ENCODE measurements around the gene COL4A6. TPM values are rescaled to one million over a fixed set of nuclear protein-coding genes. Genes with fewer than 3 reads are reported as not detected.

The COL4A6 gene
- total and polyA plus RNA-seq, 2 of the 8 experiments (the other 6 are each of a cell fraction or from before 2014, with no cell fraction given), result 5.9 to 11.8 TPM

GRCh38 chrX:108246304-108246954, 191.8 kb downstream of the COL4A6 start:
- H3K18ac ChIP-seq (ENCODE audit: extremely low read depth, low read length), result no peak overlapping the region
- H3K4me3 ChIP-seq (ENCODE audit: extremely low read depth in 1 of 4, insufficient read depth in 2 of 4, low read depth in 3 of 4, low read length in 4 of 4), result no peak overlapping the region
- no peak overlapping the region for H3K4me2 ChIP-seq (ENCODE audit: insufficient read depth in 1 of 2, low read depth in 2 of 2, low read length in 2 of 2)
- no peak overlapping the region for H3K4ac ChIP-seq (replicated peaks; ENCODE audit: insufficient read length, low read depth, low read length)
- no peaks in the 10 kb centered on the region for H3K36me3 ChIP-seq (ENCODE audit: control insufficient read depth in 2 of 4, insufficient read depth in 4 of 4, low read length in 3 of 4)
- H4K20me1 ChIP-seq (replicated peaks in 1 of 2; ENCODE audit: control insufficient read depth in 1 of 2, insufficient read depth in 2 of 2, low read length in 2 of 2), result no peaks in the 10 kb centered on the region
- no peak overlapping the region for H2BK120ac ChIP-seq (replicated peaks; ENCODE audit: low read depth, low read length)
- H2BK20ac ChIP-seq (ENCODE audit: low read length), result no peak overlapping the region
- H2BK5ac ChIP-seq (ENCODE audit: low read depth, low read length), result no peak overlapping the region
- H3K23ac ChIP-seq (ENCODE audit: insufficient read length), result no peak overlapping the region
- no peak overlapping the region for H4K5ac ChIP-seq (ENCODE audit: insufficient read length, low read depth, low read length)
- no peak overlapping the region for H2AFZ ChIP-seq (ENCODE audit: low read length)
- no peak overlapping the region for H3K14ac ChIP-seq (ENCODE audit: insufficient read length)
- H3K9me3 ChIP-seq (ENCODE audit: insufficient read depth in 2 of 2, low read depth in 1 of 2, low read length in 1 of 2), result no peaks in the 10 kb centered on the region
- ChIA-PET CTCF (ENCODE audit: partially characterized antibody) (interaction anchor here (0.9 to 2.7 kb wide), 3 partner anchors 11 to 55 kb away, joined by 3 to 11 read pairs (median 3); no protein-coding TSS in a partner anchor), POLR2A (ENCODE audit: partially characterized antibody) (no interaction called here)
- H4K8ac ChIP-seq (ENCODE audit: extremely low read depth, insufficient read depth, low read length), result no peak overlapping the region
- no peaks in the 10 kb centered on the region for H3K4me1 ChIP-seq (replicated peaks in 1 of 4; ENCODE audit: control insufficient read depth in 3 of 4, insufficient read depth in 4 of 4, low read length in 3 of 4)
- H3K27ac ChIP-seq (ENCODE audit: low read depth, low read length), result no peak overlapping the region
- H3K79me2 ChIP-seq (ENCODE audit: control insufficient read depth in 1 of 2, insufficient read depth in 2 of 2, low read length in 2 of 2), result no peaks in the 10 kb centered on the region
- no peaks in the 10 kb centered on the region for H3K23me2 ChIP-seq (ENCODE audit: low read depth, low read length)
- H2AK5ac ChIP-seq (ENCODE audit: low read depth, low read length), result no peak overlapping the region
- no peak overlapping the region for H2BK12ac ChIP-seq (ENCODE audit: low read depth, low read length)
- H3K9ac ChIP-seq (replicated peaks in 1 of 4; ENCODE audit: extremely low read depth in 1 of 4, low read depth in 3 of 4, low read length in 3 of 4), result no peak overlapping the region
- no peak for DNase-seq (ENCODE audit: low read depth in 1 of 2, low spot score in 2 of 2)
- no peaks in the 10 kb centered on the region for H3K79me1 ChIP-seq (ENCODE audit: low read depth, low read length)
- no peak overlapping the region for H4K91ac ChIP-seq (replicated peaks; ENCODE audit: insufficient read length, low read length)
- WGBS, 2 experiments (ENCODE audit: extremely low coverage in 1 of 2, insufficient coverage in 1 of 2, insufficient read length in 1 of 2, insufficient replicate concordance in 2 of 2, low coverage in 1 of 2, low lambda C conversion rate in 2 of 2, missing lambda C conversion rate in 1 of 2), result 100% methylated on average over 3 of the region's 3 CpGs; no CpG with 5 or more reads in 1 of the 2 experiments
- H3K27me3 ChIP-seq (replicated peaks in 1 of 4; ENCODE audit: control insufficient read depth in 3 of 4, extremely low read depth in 1 of 4, insufficient read depth in 3 of 4, low read length in 3 of 4), result no peaks in the 10 kb centered on the region
- no peak overlapping the region for H3K56ac ChIP-seq (replicated peaks; ENCODE audit: insufficient read length, low read depth, low read length)
- no peak for FAIRE-seq
- no peak overlapping the region for H2BK15ac ChIP-seq (ENCODE audit: low read length)
- TF ChIP-seq CHD1 (IDR thresholded peaks at IDR 0.05; ENCODE audit: low read depth, low read length) (no peak), TEAD4 (IDR thresholded peaks at IDR 0.05; ENCODE audit: low read depth, low read length) (no peak), KDM4A (IDR thresholded peaks at IDR 0.05; ENCODE audit: low read depth, low read length, severe bottlenecking) (no peak), RXRA (IDR thresholded peaks at IDR 0.05; ENCODE audit: insufficient read depth, low read depth, low read length) (no peak), SAP30 (IDR thresholded peaks at IDR 0.05; ENCODE audit: insufficient read depth, insufficient replicate concordance, low read length) (no peak), POU5F1 (IDR thresholded peaks at IDR 0.05; ENCODE audit: low read depth, low read length) (no peak), NANOG (IDR thresholded peaks at IDR 0.05; ENCODE audit: insufficient read depth, low read depth, low read length, poor library complexity, severe bottlenecking) (no peak), ATF2 (IDR thresholded peaks at IDR 0.05; ENCODE audit: low read length) (no peak), YY1 (IDR thresholded peaks at IDR 0.05; ENCODE audit: low read depth, low read length) (no peak), RBBP5 (IDR thresholded peaks at IDR 0.05; ENCODE audit: borderline replicate concordance, low read depth, low read length) (no peak), CREB1 (IDR thresholded peaks at IDR 0.05) (no peak), CHD2 (IDR thresholded peaks at IDR 0.05; ENCODE audit: low read length) (no peak)

Measured in H1 (cell line).